Neutrophil (primary cell): ENCODE measurements around the gene MYLK3.
"Not testable (repeated sequence)": the region's sequence is repeated elsewhere in the genome, so short reads cannot be mapped to it uniquely, and the experiment has no call there.

ENCODE experiments used
- H3K27ac ChIP-seq: fragments of 200-600 bp; sonication (generic); 2 replicates; pipeline ENCODE4 v1.5.1; 2016; ENCODE audit warnings: mild to moderate bottlenecking, moderate library complexity
- H3K27me3 ChIP-seq: fragments of 200-600 bp; sonication (generic); 2 replicates; pipeline ENCODE4 v1.6.0; 2016; ENCODE audit warnings: mild to moderate bottlenecking
- H3K36me3 ChIP-seq: fragments of 200-600 bp; sonication (generic); 2 replicates; pipeline ENCODE4 v1.5.1; 2017
- H3K4me1 ChIP-seq, 2 experiments: fragments of 200-600 bp in 1 of 2; sonication (generic) in 1 of 2; 1 replicate in 1 of 2; 2 replicates in 1 of 2; pipeline versions ENCODE4 v1.5.1 to v1.6.1; 2013 to 2016; ENCODE audit warnings: low read depth in 1 of 2, low read length in 1 of 2, mild to moderate bottlenecking in 1 of 2, moderate library complexity in 1 of 2; ENCODE audit not compliant: control insufficient read depth in 1 of 2, insufficient read depth in 1 of 2
- H3K4me3 ChIP-seq, 2 experiments: fragments of 200-600 bp in 1 of 2; sonication (generic) in 1 of 2; 1 replicate in 1 of 2; 2 replicates in 1 of 2; pipeline ENCODE4 v1.5.1; 2013 to 2016; ENCODE audit warnings: low read depth in 1 of 2, low read length in 1 of 2, mild to moderate bottlenecking in 1 of 2, moderate library complexity in 1 of 2
- H3K9me3 ChIP-seq: fragments of 200-600 bp; sonication (generic); 2 replicates; pipeline ENCODE4 v1.5.1; 2016
- CTCF ChIP-seq: fragments of 200-600 bp; sonication (generic); IDR thresholded peaks from 2 replicates; pipeline ENCODE4 v1.5.1; 2016; ENCODE audit warnings: antibody characterized with exemption

MYLK3 gene

GRCh38 chr16:46789499-46790414 is 41.6 kb upstream of the MYLK3 start:
- H3K9me3 ChIP-seq, result no peaks in the 10 kb centered on the region
- peak overlapping the region; percentile 33 for H3K27ac ChIP-seq
- TF ChIP-seq CTCF, result no peak
- peaks cover 9 to 12% of the 10 kb centered on the region in 2 experiments for H3K4me1 ChIP-seq
- no peaks in the 10 kb centered on the region for H3K27me3 ChIP-seq
- peak overlapping the region; percentile 60 to 76 for H3K4me3 ChIP-seq
- H3K36me3 ChIP-seq, result no peaks in the 10 kb centered on the region

- no peak overlapping the region for H3K4me3 ChIP-seq
- H3K4me1 ChIP-seq, result peaks cover 9 to 12% of the 10 kb centered on the region in 2 experiments
- H3K36me3 ChIP-seq, result no peaks in the 10 kb centered on the region
- H3K27me3 ChIP-seq, result no peaks in the 10 kb centered on the region
- no peaks in the 10 kb centered on the region for H3K9me3 ChIP-seq
- no peak overlapping the region for H3K27ac ChIP-seq
- TF ChIP-seq CTCF, result no peak
Measured at GRCh38 chr16:46788891-46789474, 40.8 kb upstream of the MYLK3 start.

GRCh38 chr16:46787909-46788308 is 39.8 kb upstream of the MYLK3 start:
- Histone ChIP-seq H3K4me1 (peaks cover 9 to 12% of the 10 kb centered on the region in 2 experiments), H3K4me3 (no peak overlapping the region), H3K9me3 (no peaks in the 10 kb centered on the region), H3K27ac (no peak overlapping the region), H3K36me3 (no peaks in the 10 kb centered on the region), H3K27me3 (no peaks in the 10 kb centered on the region)
- no peak for TF ChIP-seq CTCF

- no peak for TF ChIP-seq CTCF
- H3K4me1 ChIP-seq, result peaks cover 6 to 8% of the 10 kb centered on the region in 2 experiments
- H3K4me3 ChIP-seq, result no peak overlapping the region
- H3K9me3 ChIP-seq, result no peaks in the 10 kb centered on the region
- no peaks in the 10 kb centered on the region for H3K27me3 ChIP-seq
- H3K36me3 ChIP-seq, result no peaks in the 10 kb centered on the region
- no peak overlapping the region for H3K27ac ChIP-seq
Measured at GRCh38 chr16:46785076-46785845, 37.1 kb upstream of the MYLK3 start.

- H3K9me3 ChIP-seq, H3K4me1 ChIP-seq, H3K27me3 ChIP-seq, H3K36me3 ChIP-seq, H3K4me3 ChIP-seq, H3K27ac ChIP-seq: not testable (repeated sequence)
Measured at GRCh38 chr16:46784569-46784968, 36.4 kb upstream of the MYLK3 start.
